Activated T-helper 1 cell treated with anti-CD3 and anti-CD28 coated beads, Interleukin-12 subunit alpha, Interleukin-12 subunit beta, Interleukin-2, Interleukin-4 antibody, amounts not matched to agents 30 ng/mL and 10 ng/mL and 1 ng/mL, durations not matched to agents 14 hours and 24 hours and 36 hours (primary cell): ENCODE measurements around the gene PAWR. TPM values are rescaled to one million over a fixed set of nuclear protein-coding genes. Genes with fewer than 3 reads are reported as not detected.
"Not testable (repeated sequence)": the region's sequence is repeated elsewhere in the genome, so short reads cannot be mapped to it uniquely, and the experiment has no call there.

Source experiments
- DNase-seq: peaks from one replicate; pipeline ENCODE4 v3.0.0; 2021; ENCODE audit warnings: low spot score
- H3K27ac Mint-ChIP-seq: one replicate; pipeline ENCODE4 v1.8.0; 2021; ENCODE audit warnings: mild to moderate bottlenecking, mixed read lengths
- H3K27me3 Mint-ChIP-seq: one replicate; pipeline ENCODE4 v1.8.0; 2022; ENCODE audit warnings: mild to moderate bottlenecking, moderate library complexity, mixed read lengths; ENCODE audit not compliant: insufficient read depth
- H3K36me3 Mint-ChIP-seq: one replicate; pipeline ENCODE4 v1.8.0; 2021; ENCODE audit warnings: low read depth, mixed read lengths
- H3K4me1 Mint-ChIP-seq: one replicate; pipeline ENCODE4 v1.8.0; 2021; ENCODE audit warnings: low read depth, mixed read lengths
- H3K4me3 Mint-ChIP-seq: one replicate; pipeline ENCODE4 v1.8.0; 2021; ENCODE audit warnings: mild to moderate bottlenecking, moderate library complexity, mixed read lengths
- H3K9me3 Mint-ChIP-seq: one replicate; pipeline ENCODE4 v1.8.0; 2021; ENCODE audit warnings: mixed read lengths
- intact Hi-C: fragments of 100-400 bp; cut with micrococcal nuclease; formaldehyde crosslinking; loops from one replicate; pipeline ENCODE4 v1.15.1; 2024
- total RNA-seq: library from RNA; stranded (reverse); gene quantifications from 2 replicates; pipeline ENCODE4 v1.2.3, GENCODE V29; 2022

The PAWR gene
- total RNA-seq, 1 donor from 2014 or later, result 6.1 TPM

DNA sequence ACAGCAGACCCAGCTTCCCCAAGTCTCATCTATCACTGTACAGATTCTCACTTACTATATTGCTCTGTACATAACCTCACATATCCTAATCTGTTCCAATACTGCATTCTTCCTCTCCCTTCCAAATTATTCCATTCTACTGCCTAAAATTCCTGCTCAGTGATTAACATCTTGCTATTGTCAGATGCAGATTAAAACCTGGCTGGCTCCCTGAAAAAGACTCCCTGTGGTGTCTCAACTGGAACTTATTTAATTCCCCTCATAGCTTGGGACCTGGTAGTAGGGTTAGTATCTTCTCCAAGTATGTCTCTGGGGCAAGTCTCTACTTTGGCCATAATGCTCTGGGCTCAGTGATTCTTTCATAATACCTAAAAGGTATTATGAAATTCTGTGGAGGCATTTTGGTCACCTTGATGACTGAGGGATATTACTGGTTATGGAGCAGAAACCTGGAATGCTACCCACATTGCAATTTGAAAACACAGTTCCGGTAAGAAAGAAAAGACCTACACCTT is 55.8 kb downstream of the PAWR start:
- H3K9me3 Mint-ChIP-seq, result no peaks in the 10 kb centered on the region
- no peaks in the 10 kb centered on the region for H3K27me3 Mint-ChIP-seq
- H3K36me3 Mint-ChIP-seq, result no peaks in the 10 kb centered on the region
- no peak for DNase-seq
- no peak overlapping the region for H3K27ac Mint-ChIP-seq
- H3K4me3 Mint-ChIP-seq, result no peak overlapping the region
- intact Hi-C loops, result no loop called here
- H3K4me1 Mint-ChIP-seq, result no peaks in the 10 kb centered on the region

DNA sequence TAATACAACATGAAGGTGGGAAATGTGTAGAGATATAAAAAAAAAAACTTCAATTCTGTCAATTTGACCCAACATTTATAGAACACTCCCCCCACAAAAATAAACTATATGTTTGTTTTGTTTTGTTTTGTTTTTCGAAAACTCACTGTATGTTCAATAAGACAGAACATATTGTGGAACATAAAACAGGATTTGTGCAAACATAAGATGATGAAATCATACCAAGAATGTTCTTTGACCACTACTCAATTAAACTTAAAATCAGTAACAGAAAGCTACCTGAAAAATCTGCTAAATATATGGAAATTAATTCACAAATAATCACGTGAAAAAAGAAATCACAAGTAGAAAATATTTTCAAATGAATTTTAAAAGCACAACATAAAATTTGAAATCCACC is 61.2 kb downstream of the PAWR start:
- Mint-ChIP-seq H3K9me3 (no peaks in the 10 kb centered on the region), H3K36me3 (no peaks in the 10 kb centered on the region), H3K27me3 (no peaks in the 10 kb centered on the region), H3K4me3 (no peak overlapping the region), H3K27ac (no peak overlapping the region), H3K4me1 (no peaks in the 10 kb centered on the region)
- DNase-seq, result no peak
- intact Hi-C loops, result no loop called here

DNA sequence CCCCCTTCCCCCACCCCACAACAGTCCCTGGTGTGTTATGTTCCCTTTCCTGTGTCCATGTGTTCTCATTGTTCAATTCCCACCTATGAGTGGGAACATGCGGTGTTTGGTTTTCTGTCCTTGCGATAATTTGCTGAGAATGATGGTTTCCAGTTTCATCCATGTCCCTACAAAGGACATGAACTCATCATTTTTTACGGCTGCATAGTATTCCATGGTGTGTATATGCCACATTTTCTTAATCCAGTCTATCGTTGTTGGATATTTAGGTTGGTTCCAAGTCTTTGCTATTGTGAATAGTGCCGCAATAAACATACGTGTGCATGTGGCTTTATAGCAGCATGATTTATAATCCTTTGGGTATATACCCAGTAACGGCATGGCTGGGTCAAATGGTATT is 64.0 kb downstream of the PAWR start:
- H3K36me3 Mint-ChIP-seq, H3K9me3 Mint-ChIP-seq, H3K27ac Mint-ChIP-seq, intact Hi-C loops, H3K27me3 Mint-ChIP-seq, H3K4me3 Mint-ChIP-seq, H3K4me1 Mint-ChIP-seq, DNase-seq: not testable (repeated sequence)

DNA sequence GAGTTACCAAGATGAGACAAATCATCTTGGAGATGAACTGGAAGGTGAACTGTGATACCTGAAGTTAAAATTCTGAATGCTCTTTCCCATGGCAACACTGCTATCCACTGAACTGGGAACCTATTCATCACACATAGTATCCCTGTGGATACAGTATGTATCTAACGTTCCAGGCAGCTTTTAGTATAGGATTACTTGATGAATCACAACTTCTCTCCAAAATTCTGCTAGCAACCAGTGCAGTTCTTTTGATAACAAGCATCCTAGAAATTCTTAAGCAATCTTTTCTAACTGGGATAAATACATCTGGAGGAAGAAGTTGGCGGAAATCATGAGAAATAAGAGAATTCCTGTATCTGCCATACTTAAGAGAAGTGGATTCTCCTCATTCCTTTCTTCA is 66.4 kb downstream of the PAWR start:
- H3K27me3 Mint-ChIP-seq, result no peaks in the 10 kb centered on the region
- no peak for DNase-seq
- no peaks in the 10 kb centered on the region for H3K36me3 Mint-ChIP-seq
- H3K9me3 Mint-ChIP-seq, result no peaks in the 10 kb centered on the region
- H3K4me3 Mint-ChIP-seq, result no peak overlapping the region
- no peak overlapping the region for H3K27ac Mint-ChIP-seq
- no peaks in the 10 kb centered on the region for H3K4me1 Mint-ChIP-seq
- intact Hi-C loops, result no loop called here

DNA sequence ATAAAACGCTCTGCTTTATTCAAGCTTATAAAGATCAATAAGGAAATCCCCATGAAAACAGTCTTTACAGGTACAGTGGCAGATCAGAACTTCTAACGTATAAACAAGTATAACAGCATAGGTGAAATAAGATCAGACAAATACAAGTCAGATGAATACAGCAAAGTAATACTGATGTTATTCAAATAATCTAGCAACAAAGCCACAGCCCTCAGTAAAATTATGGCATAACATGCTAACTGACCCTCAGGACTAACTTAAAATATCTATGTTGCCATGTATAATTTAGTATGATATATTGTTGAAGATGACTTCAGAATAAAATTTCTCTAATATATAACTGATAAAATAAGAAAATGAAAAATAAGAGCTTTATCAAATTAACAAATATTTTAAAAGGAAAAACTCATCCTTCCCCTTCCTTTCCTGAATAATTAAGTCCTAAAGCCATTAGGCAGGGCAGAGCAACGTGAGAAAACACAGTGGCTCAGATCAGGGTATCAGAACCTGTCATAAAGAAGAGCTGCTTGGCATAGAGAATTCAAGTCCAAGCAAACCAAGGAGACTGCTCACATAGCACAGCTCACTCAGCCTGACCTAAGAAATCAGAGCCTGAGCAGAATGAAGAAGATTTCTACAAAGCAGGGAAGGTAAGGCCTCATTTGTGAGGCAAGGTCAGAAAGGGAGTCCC is 70.7 kb downstream of the PAWR start:
- Mint-ChIP-seq H3K4me3 (no peak overlapping the region), H3K36me3 (no peaks in the 10 kb centered on the region), H3K27ac (no peak overlapping the region), H3K9me3 (no peaks in the 10 kb centered on the region), H3K27me3 (no peaks in the 10 kb centered on the region), H3K4me1 (no peaks in the 10 kb centered on the region)
- DNase-seq, result no peak
- intact Hi-C loops, result no loop called here

DNA sequence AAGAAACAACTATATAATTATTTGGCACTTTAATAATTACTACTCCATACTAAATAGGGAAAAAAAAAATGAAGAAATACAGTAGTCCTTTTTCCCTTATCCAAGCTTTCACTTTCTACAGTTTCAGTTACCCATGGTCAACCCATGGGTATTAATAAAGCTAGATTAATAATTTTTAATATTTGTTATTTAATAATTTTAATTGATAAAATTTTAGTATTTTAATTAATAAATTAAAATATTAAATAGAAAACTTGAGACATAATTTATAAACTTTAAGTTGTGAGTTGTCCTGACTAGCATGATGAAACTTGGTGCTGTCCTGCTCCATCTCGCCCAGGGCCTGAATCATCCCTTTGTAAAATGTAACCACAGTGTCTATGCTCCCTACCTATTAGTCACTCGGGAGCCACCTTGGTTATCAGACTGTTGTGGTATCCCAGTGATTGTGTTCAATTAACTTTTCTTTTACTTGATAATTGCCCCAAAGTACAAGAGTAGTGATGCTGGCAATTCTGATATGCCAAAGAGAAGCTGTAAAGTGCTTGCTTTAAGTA is 71.8 kb downstream of the PAWR start:
- no peaks in the 10 kb centered on the region for H3K36me3 Mint-ChIP-seq
- H3K9me3 Mint-ChIP-seq, result no peaks in the 10 kb centered on the region
- no peak overlapping the region for H3K4me3 Mint-ChIP-seq
- no peaks in the 10 kb centered on the region for H3K27me3 Mint-ChIP-seq
- no peak for DNase-seq
- no peaks in the 10 kb centered on the region for H3K4me1 Mint-ChIP-seq
- no peak overlapping the region for H3K27ac Mint-ChIP-seq
- intact Hi-C loops, result no loop called here

DNA sequence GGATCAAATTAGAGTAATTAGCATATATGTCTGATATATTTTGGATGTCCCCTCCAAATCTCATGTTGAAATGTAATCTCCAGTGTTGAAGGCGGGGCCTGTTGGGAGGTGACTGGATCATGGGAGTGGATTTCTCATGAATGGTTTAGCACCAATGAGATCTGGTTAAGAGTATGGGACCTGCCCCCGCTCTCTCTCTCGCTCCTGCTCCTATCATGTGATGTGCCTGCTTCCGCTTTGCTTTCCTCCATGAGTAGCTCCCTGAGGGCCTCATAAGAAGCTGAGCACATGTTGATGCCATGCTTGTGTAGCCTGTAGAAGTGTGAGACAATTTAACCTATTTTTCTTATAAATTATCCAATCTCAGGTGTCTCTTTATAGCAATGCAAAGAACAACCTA is 73.1 kb downstream of the PAWR start:
- intact Hi-C loops, result no loop called here
- Mint-ChIP-seq H3K36me3 (no peaks in the 10 kb centered on the region), H3K27me3 (no peaks in the 10 kb centered on the region), H3K4me1 (no peaks in the 10 kb centered on the region), H3K9me3 (no peaks in the 10 kb centered on the region), H3K4me3 (no peak overlapping the region), H3K27ac (no peak overlapping the region)
- DNase-seq, result no peak

DNA sequence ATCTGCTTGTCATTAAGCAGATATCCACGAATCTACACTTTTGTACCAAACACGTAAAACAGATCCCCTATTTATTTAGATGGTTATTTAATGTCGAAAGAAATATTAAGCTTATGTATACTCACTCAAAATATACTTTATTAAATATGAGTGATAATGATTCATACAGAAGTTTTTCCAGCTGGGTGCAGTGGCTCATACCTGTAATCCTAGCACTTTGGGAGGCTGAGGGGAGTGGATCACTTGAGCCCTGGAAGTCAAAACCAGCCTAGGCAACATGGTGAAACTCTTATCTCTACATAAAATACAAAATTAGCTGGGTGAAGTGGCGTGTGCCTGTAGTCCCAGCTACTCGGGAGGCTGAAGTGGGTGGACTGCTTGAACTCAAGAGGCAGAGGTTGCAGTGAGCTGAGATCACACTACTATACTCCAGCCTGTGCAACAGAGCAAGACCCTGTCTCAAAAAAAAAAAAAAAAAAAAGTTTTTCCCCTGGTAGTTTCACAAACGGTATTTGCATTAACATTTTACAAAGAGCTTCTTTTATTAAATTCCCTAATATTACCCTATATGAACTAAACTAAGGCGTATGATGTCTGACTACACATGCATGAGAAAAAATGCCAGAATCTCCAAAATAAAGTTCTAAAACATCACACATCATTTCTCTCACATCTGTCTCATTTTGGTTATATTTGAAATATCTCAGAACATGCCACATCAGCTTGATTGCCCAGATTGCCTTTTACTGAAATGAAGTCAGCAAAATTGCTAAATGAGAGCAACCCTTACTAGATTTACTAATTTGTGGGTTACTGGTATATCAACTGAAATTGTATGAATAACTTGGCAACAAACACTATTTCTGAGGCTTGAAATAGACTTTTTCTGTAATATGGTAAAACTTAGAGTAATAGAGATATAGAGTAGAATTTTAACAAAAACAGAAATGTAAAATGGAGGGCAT is 74.9 kb downstream of the PAWR start:
- Mint-ChIP-seq H3K27me3 (no peaks in the 10 kb centered on the region), H3K27ac (no peak overlapping the region), H3K36me3 (no peaks in the 10 kb centered on the region), H3K9me3 (no peaks in the 10 kb centered on the region), H3K4me1 (no peaks in the 10 kb centered on the region), H3K4me3 (no peak overlapping the region)
- intact Hi-C loops, result no loop called here
- DNase-seq, result no peak

DNA sequence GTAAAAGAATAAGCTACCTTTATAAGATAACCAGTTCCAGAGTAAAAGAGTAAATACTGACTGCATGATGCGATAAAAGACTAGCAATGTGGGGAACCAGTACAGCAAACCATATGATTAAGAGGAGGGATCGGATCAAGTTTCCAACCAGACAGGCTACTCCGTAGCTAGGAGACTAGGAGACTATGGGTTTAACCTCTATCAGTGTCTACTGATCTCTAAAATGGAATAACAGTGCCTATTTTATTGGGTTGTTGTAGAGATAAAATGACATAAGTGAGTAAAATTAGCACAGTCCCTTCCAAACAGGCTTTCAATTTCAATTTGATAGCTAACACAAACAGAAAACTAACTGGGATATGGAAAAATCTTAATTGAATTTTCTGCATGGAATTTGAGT is 76.0 kb downstream of the PAWR start:
- DNase-seq, result no peak
- Mint-ChIP-seq H3K36me3 (no peaks in the 10 kb centered on the region), H3K4me3 (no peak overlapping the region)

DNA sequence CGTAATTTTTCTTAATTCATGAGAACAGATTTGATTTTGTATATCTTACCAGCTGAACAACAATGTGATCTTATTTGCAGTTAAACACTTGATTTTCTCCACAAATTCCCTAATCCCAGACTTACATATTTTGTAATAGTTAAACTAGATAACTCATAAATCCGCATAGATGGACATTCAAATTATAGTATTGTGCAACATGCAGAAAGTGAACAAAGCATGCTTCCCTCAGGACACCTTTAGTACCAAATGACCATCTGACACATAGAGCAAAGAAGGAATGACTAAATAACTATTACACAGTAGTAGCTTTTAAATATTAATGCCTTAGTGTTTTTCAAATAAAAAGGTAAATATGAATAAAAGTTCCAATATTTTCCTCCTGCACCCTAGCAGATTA is 88.9 kb downstream of the PAWR start:
- intact Hi-C loops, result no loop called here
- Mint-ChIP-seq H3K27me3 (no peaks in the 10 kb centered on the region), H3K36me3 (no peaks in the 10 kb centered on the region), H3K4me1 (no peaks in the 10 kb centered on the region), H3K4me3 (no peak overlapping the region), H3K27ac (no peak overlapping the region), H3K9me3 (no peaks in the 10 kb centered on the region)
- no peak for DNase-seq

More for the DNA sequence above, 76.0 kb downstream of the PAWR start:
- Mint-ChIP-seq H3K27me3 (no peaks in the 10 kb centered on the region), H3K4me1 (no peaks in the 10 kb centered on the region), H3K9me3 (no peaks in the 10 kb centered on the region), H3K27ac (no peak overlapping the region)
- intact Hi-C loops, result no loop called here

DNA sequence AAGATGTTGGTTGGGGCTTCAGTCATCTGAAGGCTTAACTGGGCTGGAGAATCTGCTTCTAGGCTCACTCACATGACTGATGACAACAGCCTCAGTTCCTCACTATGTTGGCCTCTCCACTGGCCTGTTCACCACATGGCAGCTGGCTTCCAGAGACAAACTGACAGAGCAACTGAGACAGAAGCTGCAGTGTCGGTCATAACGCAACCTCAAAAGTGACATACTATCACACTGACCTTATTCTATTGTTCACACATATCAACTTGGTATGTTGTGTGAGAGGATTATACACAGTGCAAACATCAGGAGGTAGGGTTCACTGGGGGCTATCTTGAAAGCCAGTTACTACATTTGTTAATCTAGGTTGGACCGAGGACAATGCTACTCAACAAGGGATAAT is 92.9 kb downstream of the PAWR start:
- Mint-ChIP-seq H3K4me1 (no peaks in the 10 kb centered on the region), H3K27me3 (no peaks in the 10 kb centered on the region), H3K4me3 (no peak overlapping the region), H3K36me3 (no peaks in the 10 kb centered on the region), H3K9me3 (no peaks in the 10 kb centered on the region), H3K27ac (no peak overlapping the region)
- no peak for DNase-seq
- intact Hi-C loops, result no loop called here

DNA sequence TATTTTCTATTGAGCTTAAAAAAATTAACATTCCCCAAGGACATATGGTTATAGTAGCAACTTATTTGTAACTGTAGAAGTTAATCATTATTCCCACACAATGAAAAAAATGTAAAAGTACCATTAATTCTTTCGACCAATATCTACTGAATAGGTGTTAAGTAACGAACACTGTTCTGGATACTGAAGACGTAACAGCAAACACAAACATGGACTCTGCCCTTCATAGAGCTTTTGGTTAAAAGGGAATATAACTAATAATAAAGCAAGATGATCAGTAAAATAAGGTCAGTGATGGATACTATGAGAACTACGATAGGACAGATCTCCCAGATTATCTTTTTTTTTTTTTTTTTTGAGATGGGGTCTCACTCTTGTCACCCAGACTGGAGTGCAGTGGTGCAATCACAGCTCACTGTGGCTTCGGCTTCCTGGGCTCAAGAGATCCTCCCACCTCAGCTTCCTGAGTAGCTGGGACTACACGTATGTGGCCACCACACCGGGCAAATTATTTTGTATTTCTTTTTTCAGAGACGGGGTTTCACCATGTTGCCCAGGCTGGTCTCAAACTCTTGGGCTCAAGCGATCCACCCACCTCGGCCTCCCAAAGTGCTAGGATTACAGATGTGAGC is 93.9 kb downstream of the PAWR start:
- DNase-seq, result no peak
- Mint-ChIP-seq H3K9me3 (no peaks in the 10 kb centered on the region), H3K36me3 (no peaks in the 10 kb centered on the region), H3K4me3 (no peak overlapping the region), H3K4me1 (no peaks in the 10 kb centered on the region), H3K27ac (no peak overlapping the region), H3K27me3 (no peaks in the 10 kb centered on the region)
- intact Hi-C loops, result no loop called here

DNA sequence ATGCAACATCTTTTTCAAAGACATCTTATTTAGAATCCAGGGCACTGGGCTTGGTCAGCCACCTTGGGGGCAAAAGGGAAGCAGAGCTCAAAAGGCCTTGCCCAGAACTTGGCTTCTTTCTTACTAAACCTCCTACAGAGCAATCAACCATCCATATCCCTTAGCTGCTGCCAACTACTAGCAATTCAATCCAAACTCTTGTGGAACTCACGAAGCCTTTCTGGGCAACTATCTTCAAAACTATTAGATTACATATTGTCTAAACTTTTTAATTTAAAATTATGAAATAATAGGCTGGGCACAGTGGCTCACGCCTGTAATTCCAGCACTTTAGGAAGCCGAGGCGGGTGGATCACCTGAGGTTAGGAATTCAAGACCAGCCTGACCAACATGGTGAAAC is 95.5 kb downstream of the PAWR start:
- Mint-ChIP-seq H3K27ac (no peak overlapping the region), H3K4me1 (no peaks in the 10 kb centered on the region), H3K9me3 (no peaks in the 10 kb centered on the region), H3K4me3 (no peak overlapping the region), H3K27me3 (no peaks in the 10 kb centered on the region), H3K36me3 (no peaks in the 10 kb centered on the region)
- intact Hi-C loops, result no loop called here
- DNase-seq, result no peak
